PC-3 (cell line): Measurements from ENCODE around the gene TMEM147. TPM values are rescaled to one million over a fixed set of nuclear protein-coding genes. Genes with fewer than 3 reads are reported as not detected.

Experiments used
- ATAC-seq: fragments of 200-7000 bp; cut with Tn5 transposase; 2 replicates; pipeline ENCODE4 v1.9.1; 2020; ENCODE audit warnings: mild to moderate bottlenecking, moderate library complexity
- BruUV-seq: library from RNA; stranded (reverse); fragments of 400-500 nt; replicated peaks from 2 replicates; lab custom pipeline; 2021; lab: Mats Ljungman, UMichigan
- CTCF ChIA-PET: fragments of 300-600 bp; sonication (Branson Sonifier 250); formaldehyde crosslinking; loops from one replicate; lab custom pipeline; 2022; ENCODE audit warnings: antibody characterized with exemption; lab: Charles Lee
- POLR2A ChIA-PET: fragments of 300-600 bp; sonication (Branson Sonifier 250); formaldehyde crosslinking; loops from one replicate; lab custom pipeline; 2022; ENCODE audit warnings: antibody characterized with exemption; ENCODE audit not compliant: unreplicated experiment; lab: Charles Lee
- DNase-seq: peaks from one replicate; pipeline ENCODE4 v3.0.0-alpha.2; 2015
- H2AFZ ChIP-seq: fragments of 300-600 bp; sonication (generic); 2 replicates; pipeline ENCODE4 v1.6.0; 2016; ENCODE audit warnings: antibody characterized with exemption, low read length
- H3F3A ChIP-seq: fragments of 300-600 bp; sonication (generic); one replicate; pipeline ENCODE4 v1.6.0; 2017; ENCODE audit warnings: antibody characterized with exemption, low read length, control low read depth, mild to moderate bottlenecking; ENCODE audit not compliant: unreplicated experiment
- H3K27ac ChIP-seq: fragments of 300-600 bp; sonication (generic); 2 replicates; pipeline ENCODE4 v1.5.1; 2016; ENCODE audit warnings: mild to moderate bottlenecking, low read length
- H3K27me3 ChIP-seq: fragments of 300-600 bp; sonication (generic); 2 replicates; pipeline ENCODE4 v1.6.1; 2016; ENCODE audit warnings: low read length, mixed read lengths
- H3K36me3 ChIP-seq: fragments of 300-600 bp; sonication (generic); 2 replicates; pipeline ENCODE4 v1.6.1; 2016; ENCODE audit warnings: low read depth, mixed run types, low read length, mixed read lengths
- H3K4me1 ChIP-seq: fragments of 300-600 bp; sonication (generic); 2 replicates; pipeline ENCODE4 v1.5.1; 2016; ENCODE audit warnings: low read length; ENCODE audit not compliant: insufficient read depth
- H3K4me2 ChIP-seq: fragments of 300-600 bp; sonication (generic); 2 replicates; pipeline ENCODE4 v1.6.0; 2016; ENCODE audit warnings: low read length
- H3K4me3 ChIP-seq: fragments of 300-600 bp; sonication (generic); 2 replicates; pipeline ENCODE4 v1.5.1; 2016; ENCODE audit warnings: mild to moderate bottlenecking, low read length, mixed read lengths
- H3K79me2 ChIP-seq: fragments of 300-600 bp; sonication (generic); 2 replicates; pipeline ENCODE4 v1.6.1; 2017; ENCODE audit warnings: low read length, mixed read lengths
- H3K9ac ChIP-seq: fragments of 300-600 bp; sonication (generic); 2 replicates; pipeline ENCODE4 v1.6.0; 2016; ENCODE audit warnings: mild to moderate bottlenecking, low read length
- H3K9me2 ChIP-seq: fragments of 300-600 bp; sonication (generic); replicated peaks from 2 replicates; pipeline ENCODE4 v1.6.1; 2016; ENCODE audit warnings: mixed run types, low read length, mixed read lengths
- H3K9me3 ChIP-seq: fragments of 300-600 bp; sonication (generic); 2 replicates; pipeline ENCODE4 v1.6.1; 2016; ENCODE audit warnings: low read length, mixed read lengths
- H4K20me1 ChIP-seq: fragments of 300-600 bp; sonication (generic); 2 replicates; pipeline ENCODE4 v1.6.1; 2016; ENCODE audit warnings: low read length, mixed read lengths
- CTCF ChIP-seq: fragments of 300-600 bp; sonication (generic); conservative IDR thresholded peaks from 2 replicates; pipeline ENCODE4 v1.5.1; 2017; ENCODE audit warnings: antibody characterized with exemption, low read depth, mild to moderate bottlenecking, low read length
- EZH2 ChIP-seq: fragments of 300-600 bp; sonication (generic); IDR thresholded peaks from one replicate; pipeline ENCODE4 v1.6.1; 2017; ENCODE audit warnings: antibody characterized with exemption, mild to moderate bottlenecking, low read length; ENCODE audit not compliant: unreplicated experiment
- EZH2phosphoT487 ChIP-seq: fragments of 300-600 bp; sonication (generic); IDR thresholded peaks from 2 replicates; pipeline ENCODE4 v1.6.1; 2018; ENCODE audit warnings: mild to moderate bottlenecking, antibody characterized with exemption, low read length, borderline replicate concordance
- intact Hi-C: fragments of 100-400 bp; cut with micrococcal nuclease; formaldehyde crosslinking; loops from 2 replicates; pipeline ENCODE4 v1.9.0; 2023
- total RNA-seq: library from RNA; depleted of rRNA; stranded (reverse); fragments of >200 nt; gene quantifications from 2 replicates; pipeline ENCODE4 v1.2.3, GENCODE V29; 2014

Gene TMEM147
- total RNA-seq, 1 experiment from 2014 or later: 206 TPM

GRCh38 chr19:35534803-35535480, 10.5 kb upstream of the TMEM147 start:
- H2AFZ ChIP-seq: no peak overlapping the region
- no peak overlapping the region for H3K9ac ChIP-seq
- ChIA-PET POLR2A (interaction anchor here (0.5 kb wide), 1 partner anchor 9 kb away, joined by 3 read pairs; no protein-coding TSS in a partner anchor), CTCF (interaction anchor here (0.5 kb wide), 1 partner anchor 140 kb away, joined by 3 read pairs; no protein-coding TSS in a partner anchor)
- no peaks in the 10 kb centered on the region for H3K79me2 ChIP-seq
- H3F3A ChIP-seq: no peaks in the 10 kb centered on the region
- H3K27ac ChIP-seq: no peak overlapping the region
- no peaks in the 10 kb centered on the region for H3K36me3 ChIP-seq
- no peaks in the 10 kb centered on the region for H4K20me1 ChIP-seq
- no peak overlapping the region for H3K4me2 ChIP-seq
- BruUV-seq: no TSS peak
- no peaks in the 10 kb centered on the region for H3K27me3 ChIP-seq
- H3K9me2 ChIP-seq: no peaks in the 10 kb centered on the region
- H3K4me1 ChIP-seq: peaks cover 3% of the 10 kb centered on the region; the same call in 1 of the 2 replicates
- H3K9me3 ChIP-seq: no peaks in the 10 kb centered on the region
- TF ChIP-seq EZH2phosphoT487 (no peak), CTCF (no peak), EZH2 (no peak)
- DNase-seq (no peak), ATAC-seq (no peak)
- no peak overlapping the region for H3K4me3 ChIP-seq
- intact Hi-C loops: no loop called here

- POLR2A ChIA-PET: no interaction called here
Measured at GRCh38 chr19:35539314-35539713, 6.1 kb upstream of the TMEM147 start.

More at GRCh38 chr19:35539314-35539713, 6.1 kb upstream of the TMEM147 start:
- no peak overlapping the region for H3K9ac ChIP-seq
- H3K79me2 ChIP-seq: peaks cover 8% of the 10 kb centered on the region
- H3F3A ChIP-seq: no peaks in the 10 kb centered on the region
- BruUV-seq: no TSS peak
- peaks cover 2% of the 10 kb centered on the region; the same call in 1 of the 2 replicates for H3K4me1 ChIP-seq
- ATAC-seq (no peak), DNase-seq (no peak)
- no peaks in the 10 kb centered on the region for H3K9me2 ChIP-seq
- H3K4me3 ChIP-seq: no peak overlapping the region
- H3K4me2 ChIP-seq: no peak overlapping the region
- no peak overlapping the region for H2AFZ ChIP-seq
- CTCF ChIA-PET: no interaction called here
- no peaks in the 10 kb centered on the region for H3K9me3 ChIP-seq
- intact Hi-C loops: no loop called here
- H4K20me1 ChIP-seq: no peaks in the 10 kb centered on the region
- H3K27ac ChIP-seq: no peak overlapping the region
- no peak for TF ChIP-seq CTCF
- no peak for TF ChIP-seq EZH2phosphoT487
- no peak for TF ChIP-seq EZH2
- no peaks in the 10 kb centered on the region for H3K27me3 ChIP-seq
- no peaks in the 10 kb centered on the region for H3K36me3 ChIP-seq
